NCI-H69 (cell line): ENCODE results near the gene ARHGEF12.

Experiments used
- DNase-seq: peaks from one replicate; lab custom pipeline; 2025; lab: John Stamatoyannopoulos, UW

Gene ARHGEF12

GRCh38 chr11:120335908-120336640 lies at the start of gene ARHGEF12:
TSS of gene ARHGEF12 (plus strand) at chr11:120336413. CDS start at chr11:120337244, 831 bp downstream.
- peak; percentile 99 for DNase-seq

GRCh38 chr11:120288021-120288420 lies 48.2 kb upstream of the ARHGEF12 start:
- DNase-seq, result no peak

- no peak for DNase-seq
These were observed 46.8 kb upstream of the ARHGEF12 start for GRCh38 chr11:120289426-120289825.

- DNase-seq, result no peak
These were observed 45.3 kb upstream of the ARHGEF12 start for GRCh38 chr11:120290956-120291355.

- no peak for DNase-seq
These were observed 43.0 kb upstream of the ARHGEF12 start for GRCh38 chr11:120293038-120293800.

GRCh38 chr11:120294096-120294495 lies 42.1 kb upstream of the ARHGEF12 start:
- no peak for DNase-seq

GRCh38 chr11:120295099-120295498 lies 41.1 kb upstream of the ARHGEF12 start:
- DNase-seq, result no peak

GRCh38 chr11:120296554-120296953 lies 39.7 kb upstream of the ARHGEF12 start:
- no peak for DNase-seq

GRCh38 chr11:120298461-120298860 lies 37.8 kb upstream of the ARHGEF12 start:
- DNase-seq, result no peak

- no peak for DNase-seq
These were observed 34.0 kb upstream of the ARHGEF12 start for GRCh38 chr11:120302001-120302805.

- DNase-seq, result peak; percentile 84
These were observed 33.1 kb upstream of the ARHGEF12 start for GRCh38 chr11:120303004-120303637.

- DNase-seq, result no peak
These were observed 31.7 kb upstream of the ARHGEF12 start for GRCh38 chr11:120304526-120304925.

- DNase-seq, result no peak
These were observed 30.9 kb upstream of the ARHGEF12 start for GRCh38 chr11:120305286-120305685.

- DNase-seq, result peak; percentile 57
These were observed 29.5 kb upstream of the ARHGEF12 start for GRCh38 chr11:120306519-120307242.

- DNase-seq, result no peak
These were observed 28.7 kb upstream of the ARHGEF12 start for GRCh38 chr11:120307476-120307875.

- no peak for DNase-seq
These were observed 28.1 kb upstream of the ARHGEF12 start for GRCh38 chr11:120308081-120308480.

GRCh38 chr11:120310870-120311269 lies 25.3 kb upstream of the ARHGEF12 start:
- peak; percentile 96 for DNase-seq

GRCh38 chr11:120314861-120315260 lies 21.4 kb upstream of the ARHGEF12 start:
- DNase-seq, result no peak

GRCh38 chr11:120316880-120317688 lies 19.1 kb upstream of the ARHGEF12 start:
- DNase-seq, result peak; percentile 10

- no peak for DNase-seq
These were observed 18.3 kb upstream of the ARHGEF12 start for GRCh38 chr11:120317689-120318480.
